Panc1 (cell line): ENCODE measurements around the gene KRT15.

ENCODE experiments used
- POLR2AphosphoS5 ChIP-seq: IDR thresholded peaks from 2 replicates; pipeline ENCODE4 v1.6.1; 2012; ENCODE audit warnings: mild to moderate bottlenecking, low read depth, low read length, moderate library complexity
- SIN3A ChIP-seq: IDR thresholded peaks from 2 replicates; pipeline ENCODE4 v1.6.1; 2012; ENCODE audit warnings: low read depth, mild to moderate bottlenecking, low read length, moderate library complexity, borderline replicate concordance; ENCODE audit not compliant: insufficient read depth
- TCF7L2 ChIP-seq: IDR thresholded peaks from 2 replicates; pipeline ENCODE4 v1.6.1; 2011; ENCODE audit warnings: mild to moderate bottlenecking, low read depth, low read length, inconsistent platforms
- TF ChIP-seq, protein P1 (sequence below): fragments of 450-650 bp; IDR thresholded peaks from 2 replicates; pipeline ENCODE4 v1.5.1; 2017; ENCODE audit warnings: mild to moderate bottlenecking
- TF ChIP-seq, protein P2 (sequence below), 2 experiments: IDR thresholded peaks; 2 replicates each; pipeline ENCODE4 v1.6.1; 2011 to 2012; ENCODE audit warnings: low read depth in 2 of 2, control low read depth in 1 of 2, low read length in 1 of 2, mild to moderate bottlenecking in 1 of 2, moderate library complexity in 1 of 2; ENCODE audit not compliant: insufficient read depth in 1 of 2

DNA sequence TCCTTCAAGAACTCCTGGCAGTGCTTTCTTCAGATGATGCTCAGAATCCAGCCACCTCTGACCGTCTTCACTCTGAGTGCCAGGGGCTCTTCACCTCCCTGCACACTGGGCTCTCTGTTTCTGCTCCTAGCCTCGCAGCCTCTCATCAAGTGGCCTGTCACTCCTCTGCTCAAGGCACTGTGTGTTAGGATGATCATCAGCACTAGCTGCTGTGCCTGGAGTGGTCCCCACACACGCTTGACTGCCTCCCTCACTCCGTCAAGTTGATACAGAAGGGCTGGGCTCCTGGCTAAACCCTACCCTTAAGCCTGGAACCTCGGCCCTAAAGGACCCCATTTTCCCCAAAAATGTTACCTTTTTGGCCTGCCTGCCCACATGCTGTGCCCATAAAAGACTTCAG, 37.6 kb upstream of the KRT15 start:
- TF ChIP-seq TCF7L2: no peak
- TF ChIP-seq POLR2AphosphoS5: no peak
- TF ChIP-seq, protein P1, sequence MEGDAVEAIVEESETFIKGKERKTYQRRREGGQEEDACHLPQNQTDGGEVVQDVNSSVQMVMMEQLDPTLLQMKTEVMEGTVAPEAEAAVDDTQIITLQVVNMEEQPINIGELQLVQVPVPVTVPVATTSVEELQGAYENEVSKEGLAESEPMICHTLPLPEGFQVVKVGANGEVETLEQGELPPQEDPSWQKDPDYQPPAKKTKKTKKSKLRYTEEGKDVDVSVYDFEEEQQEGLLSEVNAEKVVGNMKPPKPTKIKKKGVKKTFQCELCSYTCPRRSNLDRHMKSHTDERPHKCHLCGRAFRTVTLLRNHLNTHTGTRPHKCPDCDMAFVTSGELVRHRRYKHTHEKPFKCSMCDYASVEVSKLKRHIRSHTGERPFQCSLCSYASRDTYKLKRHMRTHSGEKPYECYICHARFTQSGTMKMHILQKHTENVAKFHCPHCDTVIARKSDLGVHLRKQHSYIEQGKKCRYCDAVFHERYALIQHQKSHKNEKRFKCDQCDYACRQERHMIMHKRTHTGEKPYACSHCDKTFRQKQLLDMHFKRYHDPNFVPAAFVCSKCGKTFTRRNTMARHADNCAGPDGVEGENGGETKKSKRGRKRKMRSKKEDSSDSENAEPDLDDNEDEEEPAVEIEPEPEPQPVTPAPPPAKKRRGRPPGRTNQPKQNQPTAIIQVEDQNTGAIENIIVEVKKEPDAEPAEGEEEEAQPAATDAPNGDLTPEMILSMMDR: no peak
- no peak for TF ChIP-seq SIN3A
- TF ChIP-seq, protein P2, sequence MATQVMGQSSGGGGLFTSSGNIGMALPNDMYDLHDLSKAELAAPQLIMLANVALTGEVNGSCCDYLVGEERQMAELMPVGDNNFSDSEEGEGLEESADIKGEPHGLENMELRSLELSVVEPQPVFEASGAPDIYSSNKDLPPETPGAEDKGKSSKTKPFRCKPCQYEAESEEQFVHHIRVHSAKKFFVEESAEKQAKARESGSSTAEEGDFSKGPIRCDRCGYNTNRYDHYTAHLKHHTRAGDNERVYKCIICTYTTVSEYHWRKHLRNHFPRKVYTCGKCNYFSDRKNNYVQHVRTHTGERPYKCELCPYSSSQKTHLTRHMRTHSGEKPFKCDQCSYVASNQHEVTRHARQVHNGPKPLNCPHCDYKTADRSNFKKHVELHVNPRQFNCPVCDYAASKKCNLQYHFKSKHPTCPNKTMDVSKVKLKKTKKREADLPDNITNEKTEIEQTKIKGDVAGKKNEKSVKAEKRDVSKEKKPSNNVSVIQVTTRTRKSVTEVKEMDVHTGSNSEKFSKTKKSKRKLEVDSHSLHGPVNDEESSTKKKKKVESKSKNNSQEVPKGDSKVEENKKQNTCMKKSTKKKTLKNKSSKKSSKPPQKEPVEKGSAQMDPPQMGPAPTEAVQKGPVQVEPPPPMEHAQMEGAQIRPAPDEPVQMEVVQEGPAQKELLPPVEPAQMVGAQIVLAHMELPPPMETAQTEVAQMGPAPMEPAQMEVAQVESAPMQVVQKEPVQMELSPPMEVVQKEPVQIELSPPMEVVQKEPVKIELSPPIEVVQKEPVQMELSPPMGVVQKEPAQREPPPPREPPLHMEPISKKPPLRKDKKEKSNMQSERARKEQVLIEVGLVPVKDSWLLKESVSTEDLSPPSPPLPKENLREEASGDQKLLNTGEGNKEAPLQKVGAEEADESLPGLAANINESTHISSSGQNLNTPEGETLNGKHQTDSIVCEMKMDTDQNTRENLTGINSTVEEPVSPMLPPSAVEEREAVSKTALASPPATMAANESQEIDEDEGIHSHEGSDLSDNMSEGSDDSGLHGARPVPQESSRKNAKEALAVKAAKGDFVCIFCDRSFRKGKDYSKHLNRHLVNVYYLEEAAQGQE (IDR thresholded peaks at IDR 0.05; ENCODE audit: insufficient read depth in 1 of 2, low read depth in 2 of 2, low read length in 1 of 2): no peak
